NCI-H524 treated with DMSO at 0.1 percent for 48 hours (cell line): ENCODE results near the gene FCER1G.
"Not testable (repeated sequence)": the region's sequence is repeated elsewhere in the genome, so short reads cannot be mapped to it uniquely, and the experiment has no call there.

Experiments
- DNase-seq: peaks from one replicate; lab custom pipeline; 2025; lab: John Stamatoyannopoulos, UW

The FCER1G gene

DNA sequence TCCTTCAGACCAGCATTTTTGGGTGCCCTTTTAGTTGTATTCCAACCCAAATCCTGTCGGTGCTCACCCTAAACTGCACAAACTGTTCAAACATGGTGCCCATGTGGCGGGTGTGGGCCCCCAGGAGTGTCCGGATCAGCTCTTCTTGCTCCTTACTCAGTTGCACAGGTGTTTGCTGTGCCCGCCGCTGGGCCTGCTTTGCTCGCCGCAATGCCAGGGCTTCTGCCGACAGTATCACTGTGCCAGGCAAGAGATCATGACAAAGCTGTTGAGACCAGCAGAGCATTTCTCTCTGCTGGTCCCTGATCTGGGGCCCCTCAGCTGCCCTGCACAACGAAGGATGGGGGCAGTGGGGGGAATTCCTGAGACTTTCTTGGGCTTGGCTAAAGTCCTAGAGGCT is 18.0 kb downstream of the FCER1G start:
- DNase-seq: no peak

- DNase-seq: no peak
Measured at GRCh38 chr1:161235957-161236775, 21.1 kb downstream of the FCER1G start.

GRCh38 chr1:161238039-161238473 is 23.0 kb downstream of the FCER1G start, which contains the start of gene NR1I3:
NR1I3 (minus strand) TSS chr1:161238203; CDS start chr1:161236565, 1,638 bp downstream.
- no peak for DNase-seq

- DNase-seq: no peak
Measured at GRCh38 chr1:161241682-161242081, 26.6 kb downstream of the FCER1G start.

DNA sequence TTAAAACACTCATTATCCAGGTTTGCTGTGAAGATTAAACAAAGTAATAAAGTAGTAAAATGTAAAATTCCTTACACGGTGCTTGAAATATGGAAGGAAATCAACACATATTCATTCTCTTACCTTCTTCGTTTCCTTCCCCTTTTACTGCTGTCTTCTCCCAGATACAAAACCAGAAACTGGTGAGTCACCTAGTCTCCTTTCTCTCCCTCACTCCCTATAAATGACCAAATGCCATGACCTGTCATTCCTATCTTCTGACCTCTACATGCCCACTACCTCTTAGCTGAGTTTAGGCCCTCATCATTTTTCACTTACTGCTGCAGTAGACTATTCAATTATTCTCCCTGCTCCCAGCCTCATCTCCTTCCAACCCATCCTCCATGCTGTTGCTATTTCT is 27.2 kb downstream of the FCER1G start:
- no peak for DNase-seq

GRCh38 chr1:161244888-161245287 is 29.8 kb downstream of the FCER1G start:
- DNase-seq: no peak

DNA sequence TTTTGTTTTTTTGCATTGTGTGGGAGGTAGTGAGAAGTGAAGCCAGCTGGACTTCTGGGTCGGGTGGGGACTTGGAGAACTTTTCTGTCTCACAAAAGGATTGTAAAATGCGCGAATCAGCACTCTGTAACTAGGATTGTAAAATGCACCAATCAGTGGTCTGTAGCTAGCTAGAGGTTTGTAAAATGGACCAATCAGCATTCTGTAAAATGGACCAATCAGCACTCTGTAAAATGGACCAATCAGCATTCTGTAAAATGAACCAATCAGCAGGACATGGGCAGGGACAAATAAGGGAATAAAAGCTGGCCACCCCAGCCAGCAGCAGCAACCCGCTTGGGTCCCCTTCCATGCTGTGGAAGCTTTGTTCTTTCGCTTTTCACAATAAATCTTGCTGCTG is 35.0 kb downstream of the FCER1G start:
- DNase-seq: not testable (repeated sequence)

- no peak for DNase-seq
Measured at GRCh38 chr1:161250829-161251228, 35.7 kb downstream of the FCER1G start.

GRCh38 chr1:161251579-161251978 is 36.5 kb downstream of the FCER1G start:
- no peak for DNase-seq

GRCh38 chr1:161255302-161255701 is 40.2 kb downstream of the FCER1G start:
- DNase-seq: not testable (repeated sequence)

- DNase-seq: not testable (repeated sequence)
Measured at GRCh38 chr1:161255955-161256520, 40.9 kb downstream of the FCER1G start.

GRCh38 chr1:161257109-161257508 is 42.0 kb downstream of the FCER1G start:
- DNase-seq: not testable (repeated sequence)

DNA sequence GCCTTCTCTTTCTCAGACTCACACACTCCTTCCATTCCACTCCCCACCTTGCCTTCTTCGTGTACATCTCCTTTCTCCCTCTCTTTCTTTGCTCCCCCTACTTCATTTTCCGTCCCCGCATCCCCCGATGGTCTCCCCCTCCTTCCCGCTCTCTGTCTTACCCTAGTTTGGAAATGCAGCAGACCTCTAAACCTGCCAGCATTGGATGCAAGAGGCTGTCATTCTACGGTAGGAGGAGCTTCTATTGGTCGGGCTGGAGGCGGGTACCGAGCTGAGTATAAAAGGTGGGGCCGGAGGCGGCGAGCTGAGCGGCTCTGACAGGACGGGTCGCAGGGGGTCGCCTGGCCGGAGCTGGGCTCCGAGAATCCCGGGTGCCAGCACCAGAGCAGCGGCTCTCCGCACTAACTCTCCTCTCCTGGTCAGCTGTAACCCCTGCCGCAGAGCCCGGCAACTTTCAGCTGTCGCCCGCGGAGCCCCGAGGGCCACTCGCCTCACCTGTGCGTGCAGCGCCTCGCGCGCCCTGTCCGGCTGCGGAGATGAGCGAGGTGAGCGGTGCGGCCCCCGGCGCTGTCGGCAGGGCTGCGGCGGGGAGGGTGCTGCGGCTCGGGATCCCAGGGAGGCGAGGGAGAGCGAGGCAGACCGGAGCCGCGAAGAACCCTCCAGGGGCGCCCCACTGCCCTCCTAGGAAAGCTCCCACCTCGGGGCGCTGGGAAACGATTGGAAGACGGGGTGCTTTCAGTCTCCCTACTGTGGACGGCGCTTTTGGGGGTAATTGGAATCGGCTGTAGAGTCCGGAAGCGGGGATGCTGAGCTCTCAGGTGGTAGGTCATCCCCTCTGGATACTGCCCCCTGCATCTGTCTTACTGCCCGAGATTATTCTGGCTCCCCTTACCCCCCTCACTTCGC is 43.6 kb downstream of the FCER1G start, which contains the start of gene PCP4L1:
Gene PCP4L1 (plus strand): TSS at position 307 of the 906 bp plus-strand sequence. CDS start 230 bp downstream, at position 537.
- DNase-seq: peak; percentile 27

DNA sequence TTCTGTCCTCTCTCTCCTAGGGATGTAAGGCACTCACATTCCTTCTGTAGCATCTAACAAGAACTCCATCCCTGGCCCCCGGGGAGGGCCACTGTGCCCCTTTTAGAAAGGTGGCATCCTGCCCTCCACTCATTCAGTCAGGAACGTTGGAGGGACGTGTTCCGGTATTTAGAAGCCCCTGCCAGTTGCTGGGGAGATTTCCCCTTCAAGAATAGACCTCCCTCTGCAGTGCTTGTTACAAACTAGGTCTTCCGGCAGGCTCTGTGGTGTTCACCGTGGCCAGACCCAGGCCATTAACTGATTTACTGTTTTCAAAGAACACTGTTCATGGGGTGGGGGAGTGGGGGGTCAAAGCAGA is 44.2 kb downstream of the FCER1G start:
- no peak for DNase-seq

DNA sequence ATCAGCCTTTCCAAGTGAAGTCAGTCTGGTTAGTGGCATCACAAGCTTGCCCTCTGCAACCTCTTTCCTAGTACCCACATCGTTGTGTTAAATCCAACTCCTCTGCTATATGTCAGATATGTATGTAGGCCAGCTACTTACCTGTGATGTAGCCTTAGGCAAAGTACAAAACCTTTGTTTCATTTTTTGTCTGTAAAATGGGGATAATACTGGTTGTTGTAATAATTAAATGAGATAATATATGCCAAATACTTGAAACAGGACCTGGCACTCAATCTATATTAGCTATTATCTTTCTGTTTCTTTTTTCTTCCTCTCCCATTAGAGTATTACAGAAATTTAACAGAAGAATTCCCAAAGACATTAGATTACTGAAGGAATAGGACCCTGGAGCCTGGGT is 44.7 kb downstream of the FCER1G start:
- no peak for DNase-seq

- no peak for DNase-seq
Measured at GRCh38 chr1:161260376-161261260, 45.5 kb downstream of the FCER1G start.

- DNase-seq: no peak
Measured at GRCh38 chr1:161261261-161262235, 46.5 kb downstream of the FCER1G start.

DNA sequence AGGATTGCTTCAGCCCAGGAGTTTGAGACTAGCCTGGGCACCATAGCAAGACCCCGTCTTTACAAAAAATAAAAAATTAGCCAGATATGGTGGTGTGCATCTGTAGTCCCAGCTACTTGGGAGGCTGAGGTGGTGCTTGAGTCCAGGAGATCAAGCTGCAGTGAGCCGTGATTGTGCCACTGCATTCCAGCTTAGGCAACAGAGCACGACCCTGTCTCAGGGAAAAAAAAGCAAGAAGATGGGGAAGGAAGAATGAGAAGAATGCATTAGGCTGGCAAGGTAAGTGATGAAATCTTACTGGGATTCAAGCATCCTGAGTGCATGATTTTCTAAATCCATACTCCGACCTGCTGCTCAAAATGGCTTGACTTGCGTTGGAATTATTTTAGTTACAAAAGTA is 50.2 kb downstream of the FCER1G start:
- no peak for DNase-seq

DNA sequence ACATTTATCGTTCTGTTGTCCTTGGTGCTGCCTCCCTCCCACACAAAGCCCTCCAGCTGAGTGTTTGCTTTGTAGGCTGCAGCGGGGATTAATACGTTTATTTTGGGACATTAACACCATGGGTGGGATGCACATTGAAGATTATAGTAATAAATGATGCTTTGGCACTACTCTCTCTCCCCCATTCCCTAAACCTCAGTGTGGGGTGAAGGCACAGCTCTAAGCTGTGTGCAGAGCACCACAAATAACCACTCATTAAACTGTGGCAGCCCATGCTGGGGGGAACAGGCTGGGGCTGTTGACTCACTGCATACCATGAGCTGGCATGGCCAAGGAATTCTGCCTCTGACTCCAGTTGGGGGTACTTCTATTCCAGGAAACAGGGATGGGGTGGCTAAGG is 51.1 kb downstream of the FCER1G start:
- no peak for DNase-seq

- DNase-seq: no peak
Measured at GRCh38 chr1:161266836-161267235, 51.7 kb downstream of the FCER1G start.
